Esophagus squamous epithelium (tissue), 4 donors: ENCODE results near the gene PCSK4.

Source experiments
- POLR2A ChIP-seq, 4 donors: fragments of 450-650 bp; IDR thresholded peaks; one replicate each; pipeline ENCODE4 v1.6.1; 2017; ENCODE audit warnings: antibody characterized with exemption in 4 of 4, mild to moderate bottlenecking in 4 of 4, moderate library complexity in 3 of 4
- TF ChIP-seq, protein P1 (sequence below), 6 experiments: fragments of 450-650 bp in 4 of 6; fragments of 200-600 bp in 2 of 6; sonication (generic) in 2 of 6; IDR thresholded peaks; one replicate each; pipeline ENCODE4 v1.5.1; 2016 to 2019; ENCODE audit warnings: antibody characterized with exemption in 6 of 6, mild to moderate bottlenecking in 4 of 6, moderate library complexity in 4 of 6

DNA sequence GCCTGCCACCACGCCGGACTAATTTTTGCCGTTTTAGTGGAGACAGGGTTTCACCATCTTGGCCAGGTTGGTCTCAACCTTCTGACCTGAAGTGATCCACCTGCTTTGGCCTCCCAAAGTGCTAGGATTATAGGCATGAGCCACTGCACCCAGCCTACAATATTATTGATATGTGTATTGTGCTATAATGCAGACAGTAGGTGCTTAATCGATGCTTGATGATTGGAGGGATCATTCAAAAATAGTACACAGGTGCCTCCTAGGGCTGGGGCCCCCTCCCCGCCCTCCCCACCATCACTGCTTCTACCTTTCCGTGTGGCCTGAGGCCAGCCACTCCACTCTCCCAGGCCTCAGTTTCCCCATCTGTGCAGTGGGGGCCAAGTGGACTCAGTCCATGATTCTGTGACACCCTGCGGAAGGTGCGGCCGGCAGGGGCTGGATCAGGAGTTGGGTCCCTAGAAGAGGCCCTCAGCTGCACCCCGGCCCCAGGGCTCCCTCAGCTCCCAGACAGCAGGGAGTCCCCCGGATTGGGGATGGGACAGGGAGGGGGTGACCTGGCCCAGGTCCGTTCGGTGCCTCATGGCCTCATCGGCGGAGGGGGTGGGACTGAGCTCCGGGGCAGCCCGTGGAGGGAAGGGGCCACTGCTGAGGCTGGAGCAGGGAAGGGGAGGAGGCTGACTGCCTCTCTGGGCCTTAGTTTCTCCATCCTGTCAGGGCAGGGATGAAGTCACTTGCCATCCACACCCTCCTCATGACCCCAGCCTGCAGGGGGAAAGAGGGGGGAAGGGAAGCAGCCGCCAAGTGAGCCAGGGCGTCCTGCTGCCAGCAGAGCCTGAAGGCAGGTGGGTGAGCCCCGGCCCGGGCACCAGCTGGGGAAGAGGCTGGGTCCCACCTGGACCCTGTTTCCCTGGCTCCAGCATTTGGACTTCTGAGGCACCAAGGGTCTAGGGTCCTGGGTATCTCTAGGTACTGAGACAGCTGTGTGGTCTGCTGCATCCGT lies 21.5 kb upstream of the PCSK4 start:
- no peak for TF ChIP-seq POLR2A (IDR thresholded peaks at IDR 0.05)
- TF ChIP-seq, protein P1, sequence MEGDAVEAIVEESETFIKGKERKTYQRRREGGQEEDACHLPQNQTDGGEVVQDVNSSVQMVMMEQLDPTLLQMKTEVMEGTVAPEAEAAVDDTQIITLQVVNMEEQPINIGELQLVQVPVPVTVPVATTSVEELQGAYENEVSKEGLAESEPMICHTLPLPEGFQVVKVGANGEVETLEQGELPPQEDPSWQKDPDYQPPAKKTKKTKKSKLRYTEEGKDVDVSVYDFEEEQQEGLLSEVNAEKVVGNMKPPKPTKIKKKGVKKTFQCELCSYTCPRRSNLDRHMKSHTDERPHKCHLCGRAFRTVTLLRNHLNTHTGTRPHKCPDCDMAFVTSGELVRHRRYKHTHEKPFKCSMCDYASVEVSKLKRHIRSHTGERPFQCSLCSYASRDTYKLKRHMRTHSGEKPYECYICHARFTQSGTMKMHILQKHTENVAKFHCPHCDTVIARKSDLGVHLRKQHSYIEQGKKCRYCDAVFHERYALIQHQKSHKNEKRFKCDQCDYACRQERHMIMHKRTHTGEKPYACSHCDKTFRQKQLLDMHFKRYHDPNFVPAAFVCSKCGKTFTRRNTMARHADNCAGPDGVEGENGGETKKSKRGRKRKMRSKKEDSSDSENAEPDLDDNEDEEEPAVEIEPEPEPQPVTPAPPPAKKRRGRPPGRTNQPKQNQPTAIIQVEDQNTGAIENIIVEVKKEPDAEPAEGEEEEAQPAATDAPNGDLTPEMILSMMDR (IDR thresholded peaks at IDR 0.05) = no peak
